ENCODE data around the gene GPR87. TPM values are rescaled to one million over a fixed set of nuclear protein-coding genes. Genes with fewer than 3 reads are reported as not detected.
A peak's percentile ranks its signal among the peaks of the same experiment; 100 is the strongest.

GPR87 gene
- total RNA-seq, 1 donor from 2014 or later = 2.9 TPM

- no peak for DNase-seq (ENCODE audit: low spot score in 2 of 2, unreplicated experiment in 2 of 2)
- Mint-ChIP-seq H3K4me1 (peaks cover 34% of the 10 kb centered on the region), H3K9me3 (no peaks in the 10 kb centered on the region), H3K36me3 (peaks cover 4% of the 10 kb centered on the region), H3K4me3 (no peak overlapping the region), H3K27ac (no peak overlapping the region), H3K27me3 (ENCODE audit: low read depth) (no peaks in the 10 kb centered on the region)
- no peak for TF ChIP-seq CTCF (IDR thresholded peaks at IDR 0.05; ENCODE audit: unreplicated experiment)
These were observed 5.9 kb upstream of the GPR87 start for GRCh38 chr3:151322511-151322910.

GRCh38 chr3:151321526-151321925, 4.9 kb upstream of the GPR87 start:
- H3K27ac Mint-ChIP-seq = peak overlapping the region; percentile 0
- DNase-seq (ENCODE audit: low spot score in 2 of 2, unreplicated experiment in 2 of 2) = no peak
- peaks cover 38% of the 10 kb centered on the region for H3K4me1 Mint-ChIP-seq
- no peaks in the 10 kb centered on the region for H3K27me3 Mint-ChIP-seq (ENCODE audit: low read depth)
- no peaks in the 10 kb centered on the region for H3K9me3 Mint-ChIP-seq
- H3K36me3 Mint-ChIP-seq = peaks cover 4% of the 10 kb centered on the region
- H3K4me3 Mint-ChIP-seq = no peak overlapping the region
- TF ChIP-seq CTCF (IDR thresholded peaks at IDR 0.05; ENCODE audit: unreplicated experiment) = no peak

- Mint-ChIP-seq H3K27ac (peak overlapping the region; percentile 40), H3K9me3 (peaks cover 4% of the 10 kb centered on the region), H3K27me3 (ENCODE audit: low read depth) (no peaks in the 10 kb centered on the region), H3K4me1 (peaks cover 52% of the 10 kb centered on the region), H3K4me3 (no peak overlapping the region), H3K36me3 (peaks cover 5% of the 10 kb centered on the region)
- DNase-seq (ENCODE audit: low spot score in 2 of 2, unreplicated experiment in 2 of 2) = no peak
- no peak for TF ChIP-seq CTCF (IDR thresholded peaks at IDR 0.05; ENCODE audit: unreplicated experiment)
These were observed 3.5 kb upstream of the GPR87 start for GRCh38 chr3:151320131-151320530.

GRCh38 chr3:151319628-151320027, 3.0 kb upstream of the GPR87 start:
- peak overlapping the region; percentile 40 for H3K27ac Mint-ChIP-seq
- no peaks in the 10 kb centered on the region for H3K27me3 Mint-ChIP-seq (ENCODE audit: low read depth)
- no peak overlapping the region for H3K4me3 Mint-ChIP-seq

GRCh38 chr3:151318991-151319390, 2.4 kb upstream of the GPR87 start:
- TF ChIP-seq CTCF (IDR thresholded peaks at IDR 0.05; ENCODE audit: unreplicated experiment) = no peak
- H3K9me3 Mint-ChIP-seq = peaks cover 7% of the 10 kb centered on the region
- peaks cover 55% of the 10 kb centered on the region for H3K4me1 Mint-ChIP-seq
- peak overlapping the region; percentile 89 for H3K27ac Mint-ChIP-seq
- H3K36me3 Mint-ChIP-seq = peaks cover 9% of the 10 kb centered on the region
- no peaks in the 10 kb centered on the region for H3K27me3 Mint-ChIP-seq (ENCODE audit: low read depth)
- no peak overlapping the region for H3K4me3 Mint-ChIP-seq
- no peak for DNase-seq (ENCODE audit: low spot score in 2 of 2, unreplicated experiment in 2 of 2)

More at GRCh38 chr3:151319628-151320027, 3.0 kb upstream of the GPR87 start:
- no peak for TF ChIP-seq CTCF (IDR thresholded peaks at IDR 0.05; ENCODE audit: unreplicated experiment)
- Mint-ChIP-seq H3K9me3 (peaks cover 7% of the 10 kb centered on the region), H3K4me1 (peaks cover 55% of the 10 kb centered on the region), H3K36me3 (peaks cover 9% of the 10 kb centered on the region)
- no peak for DNase-seq (ENCODE audit: low spot score in 2 of 2, unreplicated experiment in 2 of 2)

- no peak for DNase-seq (ENCODE audit: low spot score in 2 of 2, unreplicated experiment in 2 of 2)
- H3K27ac Mint-ChIP-seq = peak overlapping the region; percentile 95
- no peak for TF ChIP-seq CTCF (IDR thresholded peaks at IDR 0.05; ENCODE audit: unreplicated experiment)
- peaks cover 9% of the 10 kb centered on the region for H3K36me3 Mint-ChIP-seq
- peaks cover 7% of the 10 kb centered on the region for H3K9me3 Mint-ChIP-seq
- H3K4me3 Mint-ChIP-seq = peak overlapping the region; percentile 4
- peaks cover 55% of the 10 kb centered on the region for H3K4me1 Mint-ChIP-seq
- H3K27me3 Mint-ChIP-seq (ENCODE audit: low read depth) = no peaks in the 10 kb centered on the region
These were observed 1.7 kb upstream of the GPR87 start for GRCh38 chr3:151318313-151318712.
